Endothelial cell of umbilical vein (primary cell): ENCODE results near the gene WNT11.

Source experiments
- CTCF ChIP-seq, 2 donors: IDR thresholded peaks; 1 replicate in 1 of 2; 2 replicates in 1 of 2; pipeline ENCODE4 v1.5.1; 2011; ENCODE audit warnings: low read length in 2 of 2, mild to moderate bottlenecking in 2 of 2, moderate library complexity in 2 of 2, control low read depth in 1 of 2, inconsistent platforms in 1 of 2, low read depth in 1 of 2; ENCODE audit not compliant: insufficient read depth in 1 of 2; ENCODE audit errors: extremely low read depth in 1 of 2
- EZH2 ChIP-seq: IDR thresholded peaks from 2 replicates; pipeline ENCODE4 v1.6.1; 2012; ENCODE audit warnings: borderline replicate concordance, low read depth, mild to moderate bottlenecking, moderate library complexity, low read length, inconsistent platforms; ENCODE audit not compliant: severe bottlenecking
- POLR2A ChIP-seq: IDR thresholded peaks from 2 replicates; pipeline ENCODE4 v1.6.1; 2012; ENCODE audit warnings: low read depth, mild to moderate bottlenecking, control low read depth, low read length

DNA sequence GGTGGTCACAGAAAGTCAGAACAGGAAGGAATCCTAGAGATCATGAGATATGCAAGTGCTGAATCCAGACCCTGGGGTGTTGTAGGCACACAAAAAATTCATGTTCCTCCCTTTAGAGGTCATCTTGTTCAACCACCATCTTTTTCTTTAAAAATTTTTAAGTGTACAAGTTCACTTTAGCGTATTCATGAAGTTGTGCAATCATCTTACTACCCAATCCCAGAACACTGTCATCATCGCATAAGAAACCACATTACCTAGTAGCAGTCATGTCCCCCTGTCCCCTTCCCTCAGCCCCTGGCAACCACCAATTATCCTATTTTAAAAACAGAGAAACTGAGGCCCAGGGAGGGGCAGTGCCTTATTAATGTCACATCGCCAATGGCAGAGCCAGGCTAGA is 20.3 kb upstream of the WNT11 start:
- TF ChIP-seq CTCF (IDR thresholded peaks at IDR 0.05; ENCODE audit: extremely low read depth in 1 of 2, insufficient read depth in 1 of 2, low read depth in 1 of 2, low read length in 2 of 2) (no peak), POLR2A (no peak), EZH2 (no peak)
